GM11168 (cell line): Measurements from ENCODE around the gene IKZF4.

Source experiments
- in situ Hi-C: fragments of 300-500 bp; cut with MboI; formaldehyde crosslinking; loops from one replicate; pipeline ENCODE4 v1.12.0; 2022; ENCODE audit warnings: low sequenced_read_pairs; ENCODE audit not compliant: unreplicated experiment

Gene IKZF4

GRCh38 chr12:56080556-56081138, 59.8 kb downstream of the IKZF4 start:
- in situ Hi-C loops, result no loop called here

- in situ Hi-C loops, result no loop called here
Measured at GRCh38 chr12:56081393-56082347, 60.8 kb downstream of the IKZF4 start.

GRCh38 chr12:56082382-56082781, 61.5 kb downstream of the IKZF4 start:
- in situ Hi-C loops, result no loop called here

GRCh38 chr12:56082967-56083366, 62.1 kb downstream of the IKZF4 start:
- in situ Hi-C loops, result no loop called here

- in situ Hi-C loops, result no loop called here
Measured at GRCh38 chr12:56084958-56085543, 64.2 kb downstream of the IKZF4 start.

- in situ Hi-C loops, result no loop called here
Measured at GRCh38 chr12:56086096-56086495, 65.3 kb downstream of the IKZF4 start.

- in situ Hi-C loops, result no loop called here
Measured at GRCh38 chr12:56086608-56087007, 65.8 kb downstream of the IKZF4 start.

GRCh38 chr12:56087220-56087619, 66.4 kb downstream of the IKZF4 start:
- in situ Hi-C loops, result no loop called here
